ENCODE results near the gene TSC2.

The TSC2 gene

GRCh38 chr16:2047330-2048115, at the start of gene TSC2, which contains the start of gene NTHL1:
TSC2 (plus strand) TSS chr16:2047985; CDS start chr16:2048616, 631 bp downstream.
NTHL1 (minus strand) TSS chr16:2047834; CDS start chr16:2047823, 11 bp downstream.
- peak within 1 kb of the TSS; percentile 80 to 82 for H3K4me3 ChIP-seq (replicated peaks in 1 of 2; ENCODE audit: low read depth in 2 of 2, low read length in 2 of 2)
- TF ChIP-seq CTCF (IDR thresholded peaks at IDR 0.05; ENCODE audit: low read depth, low read length), result peak; percentile 32

GRCh38 chr16:1998360-1998835, 49.4 kb upstream of the TSC2 start:
- no peak for DNase-seq (ENCODE audit: low read depth in 2 of 2)
- no peak overlapping the region for H3K4me3 ChIP-seq (replicated peaks in 1 of 2; ENCODE audit: low read depth in 2 of 2, low read length in 2 of 2)
- no peak for TF ChIP-seq CTCF (IDR thresholded peaks at IDR 0.05; ENCODE audit: low read depth, low read length)

More at GRCh38 chr16:2047330-2048115, at the start of gene TSC2, which contains the start of gene NTHL1:
- DNase-seq (ENCODE audit: low read depth in 2 of 2), result peak; percentile 96 to 97

- H3K4me3 ChIP-seq (replicated peaks in 1 of 2; ENCODE audit: low read depth in 2 of 2, low read length in 2 of 2), result no peak overlapping the region
- no peak for DNase-seq (ENCODE audit: low read depth in 2 of 2)
- TF ChIP-seq CTCF (IDR thresholded peaks at IDR 0.05; ENCODE audit: low read depth, low read length), result no peak
Measured at GRCh38 chr16:1998852-1999801, 48.7 kb upstream of the TSC2 start.

GRCh38 chr16:1999866-2000514, 47.8 kb upstream of the TSC2 start:
- TF ChIP-seq CTCF (IDR thresholded peaks at IDR 0.05; ENCODE audit: low read depth, low read length), result no peak
- no peak overlapping the region for H3K4me3 ChIP-seq (replicated peaks in 1 of 2; ENCODE audit: low read depth in 2 of 2, low read length in 2 of 2)
- no peak for DNase-seq (ENCODE audit: low read depth in 2 of 2)

- no peak for TF ChIP-seq CTCF (IDR thresholded peaks at IDR 0.05; ENCODE audit: low read depth, low read length)
- no peak for DNase-seq (ENCODE audit: low read depth in 2 of 2)
- H3K4me3 ChIP-seq (replicated peaks in 1 of 2; ENCODE audit: low read depth in 2 of 2, low read length in 2 of 2), result no peak overlapping the region
Measured at GRCh38 chr16:2001035-2001434, 46.8 kb upstream of the TSC2 start.
